C4-2B (cell line): ENCODE measurements around the gene CDCP2.

Source experiments
- H3K27ac ChIP-seq: fragments of 450-650 bp; 2 replicates; pipeline ENCODE4 v1.5.1; 2017
- CTCF ChIP-seq: fragments of 450-650 bp; conservative IDR thresholded peaks from 2 replicates; pipeline ENCODE4 v1.5.1; 2017; ENCODE audit warnings: mild to moderate bottlenecking
- ZFX ChIP-seq: fragments of 450-650 bp; IDR thresholded peaks from 2 replicates; pipeline ENCODE4 v1.6.1; 2017

CDCP2 gene

GRCh38 chr1:54112705-54113368 lies 40.0 kb downstream of the CDCP2 start:
- H3K27ac ChIP-seq, result no peak overlapping the region
- TF ChIP-seq CTCF (no peak), ZFX (no peak)

- TF ChIP-seq CTCF (no peak), ZFX (no peak)
- H3K27ac ChIP-seq, result no peak overlapping the region
Measured at GRCh38 chr1:54112027-54112426, 40.8 kb downstream of the CDCP2 start.

GRCh38 chr1:54111624-54112023 lies 41.2 kb downstream of the CDCP2 start:
- no peak for TF ChIP-seq ZFX
- TF ChIP-seq CTCF, result no peak
- H3K27ac ChIP-seq, result no peak overlapping the region

- H3K27ac ChIP-seq, result no peak overlapping the region
Measured at GRCh38 chr1:54110996-54111395, 41.8 kb downstream of the CDCP2 start.

GRCh38 chr1:54109129-54110090 lies 43.4 kb downstream of the CDCP2 start:
- H3K27ac ChIP-seq, result no peak overlapping the region
- TF ChIP-seq CTCF (no peak), ZFX (no peak)

More at GRCh38 chr1:54110996-54111395, 41.8 kb downstream of the CDCP2 start:
- TF ChIP-seq CTCF (no peak), ZFX (no peak)

- H3K27ac ChIP-seq, result no peak overlapping the region
- no peak for TF ChIP-seq ZFX
- no peak for TF ChIP-seq CTCF
Measured at GRCh38 chr1:54108156-54108555, 44.6 kb downstream of the CDCP2 start.

- no peak overlapping the region for H3K27ac ChIP-seq
- TF ChIP-seq ZFX, result no peak
- no peak for TF ChIP-seq CTCF
Measured at GRCh38 chr1:54107131-54107530, 45.7 kb downstream of the CDCP2 start.
